HepG2 (cell line): ENCODE results near the gene CHPF. TPM values are rescaled to one million over a fixed set of nuclear protein-coding genes. Genes with fewer than 3 reads are reported as not detected.
A peak's percentile ranks its signal among the peaks of the same experiment; 100 is the strongest.

ENCODE experiments used
- BCL6 ChIP-seq: IDR thresholded peaks from 2 replicates; pipeline ENCODE4 v1.6.1; 2016; ENCODE audit warnings: missing genetic modification reagents, missing compliant biosample characterization
- CHD4 ChIP-seq: fragments of 200-600 bp; sonication (generic); IDR thresholded peaks from 2 replicates; pipeline ENCODE4 v1.7.0; 2017; ENCODE audit warnings: mild to moderate bottlenecking, low read length, borderline replicate concordance
- ELF3 ChIP-seq: IDR thresholded peaks from 2 replicates; pipeline ENCODE4 v1.6.1; 2016; ENCODE audit warnings: missing genetic modification reagents, missing compliant biosample characterization
- FOSL1 ChIP-seq: sonication (generic); formaldehyde crosslinking; IDR thresholded peaks from 2 replicates; pipeline ENCODE4 v1.9.0; 2021; ENCODE audit warnings: missing genetic modification reagents, borderline replicate concordance
- FUBP1 ChIP-seq: sonication (generic); formaldehyde crosslinking; IDR thresholded peaks from 2 replicates; pipeline ENCODE4 v1.5.1; 2020; ENCODE audit warnings: missing genetic modification reagents, mild to moderate bottlenecking, borderline replicate concordance
- GLI4 ChIP-seq: sonication (generic); formaldehyde crosslinking; IDR thresholded peaks from 2 replicates; pipeline ENCODE4 v1.5.1; 2020; ENCODE audit warnings: missing genetic modification reagents, mild to moderate bottlenecking, moderate library complexity, borderline replicate concordance
- HMGXB4 ChIP-seq, 2 experiments: sonication (generic) in 1 of 2; formaldehyde crosslinking in 1 of 2; IDR thresholded peaks; 2 replicates each; pipeline versions ENCODE4 v1.4.0 to v1.6.1; 2018 to 2020; ENCODE audit warnings: missing genetic modification reagents in 2 of 2, borderline replicate concordance in 1 of 2, low read depth in 1 of 2, mild to moderate bottlenecking in 1 of 2, missing biosample characterization in 1 of 2
- HOMEZ ChIP-seq: IDR thresholded peaks from 2 replicates; pipeline ENCODE4 v1.6.1; 2016; ENCODE audit warnings: low read depth
- HOXA5 ChIP-seq: sonication (generic); formaldehyde crosslinking; IDR thresholded peaks from 2 replicates; pipeline ENCODE4 v1.4.0; 2020; ENCODE audit warnings: missing genetic modification reagents
- LCORL ChIP-seq, 2 experiments: fragments of 450-650 bp in 1 of 2; sonication (generic) in 1 of 2; formaldehyde crosslinking in 1 of 2; IDR thresholded peaks; 2 replicates each; pipeline versions ENCODE4 v1.5.0 to v1.6.1; 2017 to 2020; ENCODE audit warnings: antibody characterized with exemption in 1 of 2, missing genetic modification reagents in 1 of 2
- MIER3 ChIP-seq: IDR thresholded peaks from 2 replicates; pipeline ENCODE4 v1.6.1; 2016; ENCODE audit warnings: missing compliant biosample characterization, borderline replicate concordance
- NR3C1 ChIP-seq: sonication (generic); formaldehyde crosslinking; IDR thresholded peaks from 2 replicates; pipeline ENCODE4 v1.4.0; 2020; ENCODE audit warnings: missing genetic modification reagents
- PHF5A ChIP-seq: IDR thresholded peaks from one replicate; pipeline ENCODE4 v1.6.1; 2018; ENCODE audit warnings: low read depth, missing genetic modification reagents; ENCODE audit not compliant: unreplicated experiment
- SATB2 ChIP-seq: sonication (generic); formaldehyde crosslinking; IDR thresholded peaks from 2 replicates; pipeline ENCODE4 v1.5.0; 2020; ENCODE audit warnings: missing genetic modification reagents
- TEF ChIP-seq: sonication (generic); formaldehyde crosslinking; IDR thresholded peaks from 2 replicates; pipeline ENCODE4 v1.5.0; 2020; ENCODE audit warnings: missing genetic modification reagents
- YY1 ChIP-seq: IDR thresholded peaks from 2 replicates; pipeline ENCODE4 v1.6.1; 2011; ENCODE audit warnings: low read length, low read depth, moderate library complexity, mild to moderate bottlenecking; ENCODE audit not compliant: insufficient read depth, insufficient replicate concordance
- ZFP41 ChIP-seq: sonication (generic); formaldehyde crosslinking; IDR thresholded peaks from 2 replicates; pipeline ENCODE4 v1.4.0; 2020; ENCODE audit warnings: mild to moderate bottlenecking, missing genetic modification reagents, borderline replicate concordance
- ZNF275 ChIP-seq: sonication (generic); formaldehyde crosslinking; IDR thresholded peaks from 2 replicates; pipeline ENCODE4 v1.8.0; 2022; ENCODE audit warnings: missing genetic modification reagents, mild to moderate bottlenecking, inconsistent platforms, borderline replicate concordance
- ZNF558 ChIP-seq: sonication (generic); formaldehyde crosslinking; IDR thresholded peaks from 2 replicates; pipeline ENCODE4 v1.9.0; 2022; ENCODE audit warnings: mild to moderate bottlenecking, missing genetic modification reagents, borderline replicate concordance
- ZNF567 ChIP-seq: sonication (generic); formaldehyde crosslinking; IDR thresholded peaks from 2 replicates; pipeline ENCODE4 v1.8.1; 2023; ENCODE audit warnings: mild to moderate bottlenecking, missing genetic modification reagents, borderline replicate concordance
- ZNF678 ChIP-seq: sonication (generic); formaldehyde crosslinking; IDR thresholded peaks from 2 replicates; pipeline ENCODE4 v1.4.0; 2020; ENCODE audit warnings: mild to moderate bottlenecking, missing genetic modification reagents
- polyA plus RNA-seq, 8 experiments: library from polyadenylated mRNA; depleted of rRNA in 3 of 8; stranded (reverse) in 7 of 8; unstranded in 1 of 8; fragments of >200 nt; fragmentation: Illumina TruSeq in 4 of 8; extraction: Trizol in 4 of 8; gene quantifications; 2 replicates each; pipeline versions ENCODE4 v1.2.1 to v1.2.3, GENCODE V29; 2011 to 2016; ENCODE audit warnings: low read depth in 4 of 8, missing spikeins in 1 of 8, mixed read lengths in 1 of 8; ENCODE audit not compliant: insufficient read depth in 1 of 8
- total RNA-seq, 5 experiments: library from RNA; depleted of rRNA; stranded (reverse); fragments of >200 nt; fragmentation: Illumina TruSeq; extraction: Trizol; gene quantifications; 2 replicates each; pipeline ENCODE4 v1.2.3, GENCODE V29; 2016; ENCODE audit warnings: low read depth in 1 of 5

Gene CHPF
- total and polyA plus RNA-seq, 2 of the 13 experiments (the other 11 are each of a cell fraction or from before 2014, with no cell fraction given), result 79.6 to 111 TPM

- TF ChIP-seq ELF3, result peak; percentile 63; the same call in 1 of the 2 replicates
- TF ChIP-seq ZNF567 (CRISPR knock-in tag), result peak; percentile 57; the same call in 1 of the 2 replicates
- TF ChIP-seq LCORL (IDR thresholded peaks at IDR 0.05), result no peak
- TF ChIP-seq LCORL (CRISPR knock-in tag; IDR thresholded peaks at IDR 0.05), result peak; percentile 75
- TF ChIP-seq PHF5A (CRISPR knock-in tag), result no peak
- no peak for TF ChIP-seq ZNF678 (CRISPR knock-in tag)
- no peak for TF ChIP-seq HOXA5 (CRISPR knock-in tag)
- peak; percentile 36; the same call in 1 of the 2 replicates for TF ChIP-seq BCL6 (CRISPR knock-in tag)
- 0 out of 2 replicates have a peak, but pooled peaks have one; percentile 62 for TF ChIP-seq MIER3 (CRISPR knock-in tag)
- TF ChIP-seq ZNF558, result no peak
- no peak for TF ChIP-seq FOSL1 (CRISPR knock-in tag)
- peak; percentile 57 to 71; a peak in 2 of 4 replicates for TF ChIP-seq HMGXB4 (CRISPR knock-in tag; IDR thresholded peaks at IDR 0.05; ENCODE audit: borderline replicate concordance in 1 of 2, low read depth in 1 of 2)
- no peak for TF ChIP-seq ZNF275 (CRISPR knock-in tag)
- no peak for TF ChIP-seq SATB2 (CRISPR knock-in tag)
- no peak for TF ChIP-seq GLI4
- no peak for TF ChIP-seq TEF (CRISPR knock-in tag)
- no peak for TF ChIP-seq HOMEZ (CRISPR knock-in tag)
- no peak for TF ChIP-seq NR3C1
- TF ChIP-seq ZFP41 (CRISPR knock-in tag), result no peak
- TF ChIP-seq YY1, result peak; percentile 54
- TF ChIP-seq FUBP1 (CRISPR knock-in tag), result no peak
- TF ChIP-seq CHD4, result no peak
These were observed 13.3 kb downstream of the CHPF start (continued) for GRCh38 chr2:219530048-219530963.
